GM23248 (cell line): Measurements from ENCODE around the gene AACS. TPM values are rescaled to one million over a fixed set of nuclear protein-coding genes. Genes with fewer than 3 reads are reported as not detected.

ENCODE experiments used
- DNase-seq: peaks from one replicate; pipeline ENCODE4 v3.0.0-alpha.2; 2015
- H2AFZ ChIP-seq: fragments of 200-600 bp; sonication (generic); 2 replicates; pipeline ENCODE4 v1.6.1; 2016; ENCODE audit warnings: antibody characterized with exemption
- H3F3A ChIP-seq: fragments of 200-600 bp; sonication (generic); 2 replicates; pipeline ENCODE4 v1.6.1; 2016; ENCODE audit warnings: mild to moderate bottlenecking, antibody characterized with exemption, mixed run types; ENCODE audit not compliant: insufficient read depth
- H3K27ac ChIP-seq: fragments of 200-600 bp; sonication (generic); 2 replicates; pipeline ENCODE4 v1.5.1; 2016; ENCODE audit warnings: mild to moderate bottlenecking
- H3K27me3 ChIP-seq: fragments of 200-600 bp; sonication (generic); replicated peaks from 2 replicates; pipeline ENCODE4 v1.6.1; 2016; ENCODE audit warnings: mild to moderate bottlenecking; ENCODE audit not compliant: insufficient read depth
- H3K36me3 ChIP-seq: fragments of 200-600 bp; sonication (generic); 2 replicates; pipeline ENCODE4 v1.6.1; 2016; ENCODE audit warnings: low read depth, mild to moderate bottlenecking
- H3K4me1 ChIP-seq: fragments of 200-600 bp; sonication (generic); 2 replicates; pipeline ENCODE4 v1.6.1; 2016; ENCODE audit warnings: mild to moderate bottlenecking; ENCODE audit not compliant: insufficient read depth
- H3K4me2 ChIP-seq: fragments of 200-600 bp; sonication (generic); one replicate; pipeline ENCODE4 v1.6.1; 2016; ENCODE audit warnings: mild to moderate bottlenecking; ENCODE audit not compliant: unreplicated experiment
- H3K4me3 ChIP-seq: fragments of 200-600 bp; sonication (generic); 2 replicates; pipeline ENCODE4 v1.5.1; 2016; ENCODE audit warnings: mild to moderate bottlenecking
- H3K79me2 ChIP-seq: fragments of 200-600 bp; sonication (generic); 2 replicates; pipeline ENCODE4 v1.6.1; 2016; ENCODE audit warnings: mild to moderate bottlenecking; ENCODE audit not compliant: insufficient read depth
- H3K9ac ChIP-seq: fragments of 200-600 bp; sonication (generic); 2 replicates; pipeline ENCODE4 v1.6.1; 2016; ENCODE audit warnings: mild to moderate bottlenecking
- H3K9me2 ChIP-seq: fragments of 200-600 bp; sonication (generic); 2 replicates; pipeline ENCODE4 v1.6.1; 2016; ENCODE audit warnings: mixed run types, mild to moderate bottlenecking, moderate library complexity; ENCODE audit not compliant: insufficient read depth
- H3K9me3 ChIP-seq: fragments of 200-600 bp; sonication (generic); one replicate; pipeline ENCODE4 v1.6.1; 2017; ENCODE audit warnings: low read depth
- H4K20me1 ChIP-seq: fragments of 200-600 bp; sonication (generic); 2 replicates; pipeline ENCODE4 v1.6.0; 2016; ENCODE audit not compliant: insufficient read depth
- EZH2 ChIP-seq: fragments of 200-600 bp; sonication (generic); IDR thresholded peaks from 2 replicates; pipeline ENCODE4 v1.6.1; 2018; ENCODE audit warnings: antibody characterized with exemption, mild to moderate bottlenecking; ENCODE audit not compliant: insufficient read depth, poor library complexity, severe bottlenecking
- EZH2phosphoT487 ChIP-seq: fragments of 200-600 bp; sonication (generic); IDR thresholded peaks from 2 replicates; pipeline ENCODE4 v1.6.1; 2018; ENCODE audit warnings: antibody characterized with exemption, moderate library complexity, mild to moderate bottlenecking, low read depth; ENCODE audit not compliant: insufficient read depth
- WGBS, 2 experiments: methylation state at CpG; one replicate each; pipeline ENCODE4 v1.1.6; 2015 to 2017; ENCODE audit warnings: low lambda C conversion rate in 2 of 2, low coverage in 1 of 2; ENCODE audit errors: missing lambda C conversion rate in 2 of 2; 5-methylcytosine and 5-hydroxymethylcytosine counted together
- in situ Hi-C: fragments of 300-500 bp; cut with MboI; formaldehyde crosslinking; loops from 2 replicates; pipeline ENCODE4 v1.15.0; 2020
- polyA plus RNA-seq: library from polyadenylated mRNA; unstranded; fragments of >200 nt; fragmentation: Nextera tagmentation; extraction: Ambion mirVana; gene quantifications from 2 replicates; pipeline ENCODE4 v1.2.1, GENCODE V29; 2016
- total RNA-seq: library from RNA; depleted of rRNA; stranded (reverse); fragments of >200 nt; shearing (Covaris generic); gene quantifications from 2 replicates; pipeline ENCODE4 v1.2.3, GENCODE V29; 2014; rRNA removed

AACS gene
- total RNA-seq (14.0 and 16.9 TPM in 2 replicates), polyA plus RNA-seq (14.7 and 15.5 TPM in 2 replicates)

GRCh38 chr12:125065021-125065918, at the start of gene AACS:
Gene AACS (plus strand): TSS chr12:125065435. CDS start chr12:125065585, 150 bp downstream.
- H3F3A ChIP-seq: 0 out of 2 replicates have a peak, but pooled peaks cover 4% of the 10 kb centered on the region
- H3K36me3 ChIP-seq: no peaks in the 10 kb centered on the region
- no peaks in the 10 kb centered on the region for H3K9me2 ChIP-seq
- peak within 1 kb of the TSS; percentile 89 for H2AFZ ChIP-seq
- H3K27ac ChIP-seq: no peak within 1 kb of the TSS
- 2% methylated on average over 24 to 64 of the region's 80 CpGs for WGBS, 2 experiments
- peak within 1 kb of the TSS; percentile 79 for H3K4me2 ChIP-seq
- DNase-seq: peak; percentile 88
- peak within 1 kb of the TSS; percentile 83 for H3K9ac ChIP-seq
- peak within 1 kb of the TSS; percentile 85 for H3K4me3 ChIP-seq
- peaks cover 13% of the 10 kb centered on the region for H3K79me2 ChIP-seq
- in situ Hi-C loops: no loop called here
- no peaks in the 10 kb centered on the region for H3K27me3 ChIP-seq
- TF ChIP-seq EZH2 (no peak), EZH2phosphoT487 (no peak)
- no peaks in the 10 kb centered on the region for H4K20me1 ChIP-seq
- H3K4me1 ChIP-seq: peaks cover 17% of the 10 kb centered on the region
- H3K9me3 ChIP-seq: no peaks in the 10 kb centered on the region

- Histone ChIP-seq H3K36me3 (no peaks in the 10 kb centered on the region), H3K27ac (no peak overlapping the region), H3K27me3 (no peaks in the 10 kb centered on the region), H2AFZ (no peak overlapping the region), H3K4me2 (no peak overlapping the region), H3K9ac (no peak overlapping the region), H3K4me3 (no peak overlapping the region), H3F3A (no peaks in the 10 kb centered on the region), H3K9me3 (no peaks in the 10 kb centered on the region), H3K79me2 (no peaks in the 10 kb centered on the region), H3K4me1 (no peaks in the 10 kb centered on the region), H4K20me1 (no peaks in the 10 kb centered on the region), H3K9me2 (no peaks in the 10 kb centered on the region)
- WGBS, 2 experiments: 95% methylated on average over 24 of the region's 24 CpGs
- no peak for DNase-seq
- no peak for TF ChIP-seq EZH2phosphoT487
- no peak for TF ChIP-seq EZH2
- in situ Hi-C loops: no loop called here
Observed at GRCh38 chr12:125015680-125016310, 49.4 kb upstream of the AACS start.

GRCh38 chr12:125017801-125018200, 47.4 kb upstream of the AACS start:
- H3K4me1 ChIP-seq: no peaks in the 10 kb centered on the region
- 94% methylated on average over 9 of the region's 9 CpGs for WGBS, 2 experiments
- H3K27me3 ChIP-seq: no peaks in the 10 kb centered on the region
- DNase-seq: no peak
- no peaks in the 10 kb centered on the region for H3K9me3 ChIP-seq
- H2AFZ ChIP-seq: no peak overlapping the region
- no peak overlapping the region for H3K27ac ChIP-seq
- no peak overlapping the region for H3K4me2 ChIP-seq
- H3K9me2 ChIP-seq: no peaks in the 10 kb centered on the region
- H3K9ac ChIP-seq: no peak overlapping the region
- no peak for TF ChIP-seq EZH2
- no peak for TF ChIP-seq EZH2phosphoT487
- no peaks in the 10 kb centered on the region for H3K36me3 ChIP-seq
- no peaks in the 10 kb centered on the region for H3K79me2 ChIP-seq
- H3K4me3 ChIP-seq: no peak overlapping the region
- in situ Hi-C loops: no loop called here
- no peaks in the 10 kb centered on the region for H3F3A ChIP-seq
- no peaks in the 10 kb centered on the region for H4K20me1 ChIP-seq

- no peak for DNase-seq
- H3K79me2 ChIP-seq: no peaks in the 10 kb centered on the region
- H3K9ac ChIP-seq: no peak overlapping the region
- TF ChIP-seq EZH2phosphoT487 (no peak), EZH2 (no peak)
- no peak overlapping the region for H3K27ac ChIP-seq
- no peaks in the 10 kb centered on the region for H4K20me1 ChIP-seq
- no peaks in the 10 kb centered on the region for H3K27me3 ChIP-seq
- H3K36me3 ChIP-seq: no peaks in the 10 kb centered on the region
- in situ Hi-C loops: no loop called here
- H2AFZ ChIP-seq: no peak overlapping the region
- no peaks in the 10 kb centered on the region for H3K9me3 ChIP-seq
- WGBS, 2 experiments: 89 to 93% methylated on average over 11 of the region's 11 CpGs
- no peaks in the 10 kb centered on the region for H3K9me2 ChIP-seq
- H3K4me1 ChIP-seq: no peaks in the 10 kb centered on the region
- no peaks in the 10 kb centered on the region for H3F3A ChIP-seq
- H3K4me2 ChIP-seq: no peak overlapping the region
- no peak overlapping the region for H3K4me3 ChIP-seq
Observed at GRCh38 chr12:125018356-125018755, 46.9 kb upstream of the AACS start.
